HepG2 (cell line): ENCODE data around the gene AP1AR. TPM values are rescaled to one million over a fixed set of nuclear protein-coding genes. Genes with fewer than 3 reads are reported as not detected.

Experiments
- CHD4 ChIP-seq: fragments of 200-600 bp; sonication (generic); IDR thresholded peaks from 2 replicates; pipeline ENCODE4 v1.7.0; 2017; ENCODE audit warnings: mild to moderate bottlenecking, low read length, borderline replicate concordance
- FOXA1 ChIP-seq, 2 experiments: fragments of 450-650 bp in 1 of 2; sonication (generic) in 1 of 2; formaldehyde crosslinking in 1 of 2; IDR thresholded peaks; 2 replicates each; pipeline versions ENCODE4 v1.4.0 to v1.6.1; 2016 to 2020; ENCODE audit warnings: missing genetic modification reagents in 1 of 2
- HMGA1 ChIP-seq: sonication (generic); formaldehyde crosslinking; conservative IDR thresholded peaks from 2 replicates; pipeline ENCODE4 v1.4.0; 2020; ENCODE audit warnings: missing genetic modification reagents
- RFXAP ChIP-seq: sonication (generic); formaldehyde crosslinking; IDR thresholded peaks from 2 replicates; pipeline ENCODE4 v1.4.0; 2020; ENCODE audit warnings: missing genetic modification reagents, borderline replicate concordance
- WIZ ChIP-seq: sonication (generic); formaldehyde crosslinking; IDR thresholded peaks from 2 replicates; pipeline ENCODE4 v1.5.1; 2020; ENCODE audit warnings: mild to moderate bottlenecking, missing genetic modification reagents
- ZFP82 ChIP-seq: sonication (generic); formaldehyde crosslinking; IDR thresholded peaks from 2 replicates; pipeline ENCODE4 v1.5.1; 2020; ENCODE audit warnings: mild to moderate bottlenecking, missing genetic modification reagents, borderline replicate concordance
- ZNF468 ChIP-seq: sonication (generic); formaldehyde crosslinking; IDR thresholded peaks from 2 replicates; pipeline ENCODE4 v1.8.0; 2022; ENCODE audit warnings: mild to moderate bottlenecking, moderate library complexity, missing genetic modification reagents
- polyA plus RNA-seq, 8 experiments: library from polyadenylated mRNA; depleted of rRNA in 3 of 8; stranded (reverse) in 7 of 8; unstranded in 1 of 8; fragments of >200 nt; fragmentation: Illumina TruSeq in 4 of 8; extraction: Trizol in 4 of 8; gene quantifications; 2 replicates each; pipeline versions ENCODE4 v1.2.1 to v1.2.3, GENCODE V29; 2011 to 2016; ENCODE audit warnings: low read depth in 4 of 8, missing spikeins in 1 of 8, mixed read lengths in 1 of 8; ENCODE audit not compliant: insufficient read depth in 1 of 8
- total RNA-seq, 5 experiments: library from RNA; depleted of rRNA; stranded (reverse); fragments of >200 nt; fragmentation: Illumina TruSeq; extraction: Trizol; gene quantifications; 2 replicates each; pipeline ENCODE4 v1.2.3, GENCODE V29; 2016; ENCODE audit warnings: low read depth in 1 of 5
- TF ChIP-seq, protein P1 (sequence below): sonication (generic); formaldehyde crosslinking; IDR thresholded peaks from 2 replicates; pipeline ENCODE4 v1.9.0; 2021; ENCODE audit warnings: missing genetic modification reagents, borderline replicate concordance
- TF ChIP-seq, protein P2 (sequence below), 2 experiments: fragments of 450-650 bp in 1 of 2; sonication (generic) in 1 of 2; formaldehyde crosslinking in 1 of 2; IDR thresholded peaks; 2 replicates each; pipeline versions ENCODE4 v1.6.1 to v1.8.0; 2016 to 2022; ENCODE audit warnings: antibody characterized with exemption in 1 of 2, mild to moderate bottlenecking in 1 of 2, missing genetic modification reagents in 1 of 2
- TF ChIP-seq, protein P3 (sequence below): sonication (generic); formaldehyde crosslinking; IDR thresholded peaks from 2 replicates; pipeline ENCODE4 v1.4.0; 2020; ENCODE audit warnings: low read depth, missing genetic modification reagents
- TF ChIP-seq, protein P4 (sequence below): sonication (generic); formaldehyde crosslinking; IDR thresholded peaks from 2 replicates; pipeline ENCODE4 v1.4.0; 2020; ENCODE audit warnings: missing genetic modification reagents, borderline replicate concordance

Gene AP1AR
- total and polyA plus RNA-seq, 2 of the 13 experiments (the other 11 are each of a cell fraction or from before 2014, with no cell fraction given): 24.9 to 39.9 TPM

DNA sequence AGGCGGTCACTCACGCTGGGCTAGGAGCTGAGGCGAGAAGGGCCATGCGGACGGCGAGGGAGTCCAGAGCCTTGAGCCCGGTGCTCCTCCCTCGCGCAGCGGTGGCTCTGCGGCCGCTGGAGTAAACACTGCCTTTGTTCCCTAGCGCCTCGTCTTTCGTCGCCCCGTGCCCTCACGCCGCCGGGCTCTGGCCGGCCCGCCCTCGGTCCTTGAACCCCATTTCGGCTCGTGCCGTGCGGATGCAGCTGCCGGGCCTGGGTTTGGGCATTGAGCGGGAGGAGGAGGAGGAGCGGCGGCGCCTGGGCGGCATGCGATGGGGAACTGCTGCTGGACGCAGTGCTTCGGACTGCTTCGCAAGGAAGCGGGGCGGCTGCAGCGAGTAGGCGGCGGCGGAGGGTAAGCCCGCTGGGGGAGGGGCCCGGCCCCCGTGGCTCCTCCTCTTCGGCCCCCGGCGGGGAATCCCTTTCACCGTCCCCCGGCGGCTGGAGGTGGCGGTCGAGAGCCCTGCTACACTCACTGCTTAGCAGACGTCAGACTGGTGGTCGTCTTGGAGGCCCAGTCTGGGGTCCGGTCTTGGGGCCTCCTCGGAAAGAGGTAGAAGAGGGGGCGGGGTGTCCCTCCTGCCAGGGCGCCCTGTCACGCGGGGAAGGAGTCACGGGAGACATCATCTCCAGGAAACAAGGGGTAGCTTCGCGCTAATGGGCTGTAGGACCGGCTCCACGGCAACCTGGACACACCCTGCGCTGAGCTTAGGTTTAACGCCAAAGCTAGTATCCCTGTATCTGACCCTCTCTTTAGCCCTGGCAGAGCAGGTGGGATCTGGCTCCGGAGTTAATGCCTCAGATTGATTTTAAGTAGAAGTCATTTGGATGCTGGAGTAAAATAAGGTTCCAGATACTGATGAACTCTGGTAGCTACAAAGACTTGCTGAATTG is at the start of gene AP1AR (continued):
- TF ChIP-seq, protein P1, sequence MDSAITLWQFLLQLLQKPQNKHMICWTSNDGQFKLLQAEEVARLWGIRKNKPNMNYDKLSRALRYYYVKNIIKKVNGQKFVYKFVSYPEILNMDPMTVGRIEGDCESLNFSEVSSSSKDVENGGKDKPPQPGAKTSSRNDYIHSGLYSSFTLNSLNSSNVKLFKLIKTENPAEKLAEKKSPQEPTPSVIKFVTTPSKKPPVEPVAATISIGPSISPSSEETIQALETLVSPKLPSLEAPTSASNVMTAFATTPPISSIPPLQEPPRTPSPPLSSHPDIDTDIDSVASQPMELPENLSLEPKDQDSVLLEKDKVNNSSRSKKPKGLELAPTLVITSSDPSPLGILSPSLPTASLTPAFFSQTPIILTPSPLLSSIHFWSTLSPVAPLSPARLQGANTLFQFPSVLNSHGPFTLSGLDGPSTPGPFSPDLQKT (CRISPR knock-in tag): no peak
- TF ChIP-seq ZFP82 (CRISPR knock-in tag) (peak; percentile 73; the same call in 1 of the 2 replicates), FOXA1 (IDR thresholded peaks at IDR 0.05) (no peak), FOXA1 (CRISPR knock-in tag; IDR thresholded peaks at IDR 0.05) (peak; percentile 20), HMGA1 (CRISPR knock-in tag) (no peak), RFXAP (CRISPR knock-in tag) (peak; percentile 10; the same call in 1 of the 2 replicates), ZNF468 (CRISPR knock-in tag) (no peak; the same call in 1 of the 2 replicates), CHD4 (no peak), WIZ (CRISPR knock-in tag) (no peak)
- TF ChIP-seq, protein P2, sequence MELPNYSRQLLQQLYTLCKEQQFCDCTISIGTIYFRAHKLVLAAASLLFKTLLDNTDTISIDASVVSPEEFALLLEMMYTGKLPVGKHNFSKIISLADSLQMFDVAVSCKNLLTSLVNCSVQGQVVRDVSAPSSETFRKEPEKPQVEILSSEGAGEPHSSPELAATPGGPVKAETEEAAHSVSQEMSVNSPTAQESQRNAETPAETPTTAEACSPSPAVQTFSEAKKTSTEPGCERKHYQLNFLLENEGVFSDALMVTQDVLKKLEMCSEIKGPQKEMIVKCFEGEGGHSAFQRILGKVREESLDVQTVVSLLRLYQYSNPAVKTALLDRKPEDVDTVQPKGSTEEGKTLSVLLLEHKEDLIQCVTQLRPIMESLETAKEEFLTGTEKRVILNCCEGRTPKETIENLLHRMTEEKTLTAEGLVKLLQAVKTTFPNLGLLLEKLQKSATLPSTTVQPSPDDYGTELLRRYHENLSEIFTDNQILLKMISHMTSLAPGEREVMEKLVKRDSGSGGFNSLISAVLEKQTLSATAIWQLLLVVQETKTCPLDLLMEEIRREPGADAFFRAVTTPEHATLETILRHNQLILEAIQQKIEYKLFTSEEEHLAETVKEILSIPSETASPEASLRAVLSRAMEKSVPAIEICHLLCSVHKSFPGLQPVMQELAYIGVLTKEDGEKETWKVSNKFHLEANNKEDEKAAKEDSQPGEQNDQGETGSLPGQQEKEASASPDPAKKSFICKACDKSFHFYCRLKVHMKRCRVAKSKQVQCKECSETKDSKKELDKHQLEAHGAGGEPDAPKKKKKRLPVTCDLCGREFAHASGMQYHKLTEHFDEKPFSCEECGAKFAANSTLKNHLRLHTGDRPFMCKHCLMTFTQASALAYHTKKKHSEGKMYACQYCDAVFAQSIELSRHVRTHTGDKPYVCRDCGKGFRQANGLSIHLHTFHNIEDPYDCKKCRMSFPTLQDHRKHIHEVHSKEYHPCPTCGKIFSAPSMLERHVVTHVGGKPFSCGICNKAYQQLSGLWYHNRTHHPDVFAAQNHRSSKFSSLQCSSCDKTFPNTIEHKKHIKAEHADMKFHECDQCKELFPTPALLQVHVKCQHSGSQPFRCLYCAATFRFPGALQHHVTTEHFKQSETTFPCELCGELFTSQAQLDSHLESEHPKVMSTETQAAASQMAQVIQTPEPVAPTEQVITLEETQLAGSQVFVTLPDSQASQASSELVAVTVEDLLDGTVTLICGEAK (IDR thresholded peaks at IDR 0.05): no peak
- TF ChIP-seq, protein P2 (CRISPR knock-in tag; IDR thresholded peaks at IDR 0.05): peak; percentile 90
- TF ChIP-seq, protein P3, sequence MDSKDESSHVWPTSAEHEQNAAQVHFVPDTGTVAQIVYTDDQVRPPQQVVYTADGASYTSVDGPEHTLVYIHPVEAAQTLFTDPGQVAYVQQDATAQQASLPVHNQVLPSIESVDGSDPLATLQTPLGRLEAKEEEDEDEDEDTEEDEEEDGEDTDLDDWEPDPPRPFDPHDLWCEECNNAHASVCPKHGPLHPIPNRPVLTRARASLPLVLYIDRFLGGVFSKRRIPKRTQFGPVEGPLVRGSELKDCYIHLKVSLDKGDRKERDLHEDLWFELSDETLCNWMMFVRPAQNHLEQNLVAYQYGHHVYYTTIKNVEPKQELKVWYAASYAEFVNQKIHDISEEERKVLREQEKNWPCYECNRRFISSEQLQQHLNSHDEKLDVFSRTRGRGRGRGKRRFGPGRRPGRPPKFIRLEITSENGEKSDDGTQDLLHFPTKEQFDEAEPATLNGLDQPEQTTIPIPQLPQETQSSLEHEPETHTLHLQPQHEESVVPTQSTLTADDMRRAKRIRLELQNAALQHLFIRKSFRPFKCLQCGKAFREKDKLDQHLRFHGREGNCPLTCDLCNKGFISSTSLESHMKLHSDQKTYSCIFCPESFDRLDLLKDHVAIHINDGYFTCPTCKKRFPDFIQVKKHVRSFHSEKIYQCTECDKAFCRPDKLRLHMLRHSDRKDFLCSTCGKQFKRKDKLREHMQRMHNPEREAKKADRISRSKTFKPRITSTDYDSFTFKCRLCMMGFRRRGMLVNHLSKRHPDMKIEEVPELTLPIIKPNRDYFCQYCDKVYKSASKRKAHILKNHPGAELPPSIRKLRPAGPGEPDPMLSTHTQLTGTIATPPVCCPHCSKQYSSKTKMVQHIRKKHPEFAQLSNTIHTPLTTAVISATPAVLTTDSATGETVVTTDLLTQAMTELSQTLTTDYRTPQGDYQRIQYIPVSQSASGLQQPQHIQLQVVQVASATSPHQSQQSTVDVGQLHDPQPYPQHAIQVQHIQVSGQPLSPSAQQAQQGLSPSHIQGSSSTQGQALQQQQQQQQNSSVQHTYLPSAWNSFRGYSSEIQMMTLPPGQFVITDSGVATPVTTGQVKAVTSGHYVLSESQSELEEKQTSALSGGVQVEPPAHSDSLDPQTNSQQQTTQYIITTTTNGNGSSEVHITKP (CRISPR knock-in tag): no peak
- TF ChIP-seq, protein P4, sequence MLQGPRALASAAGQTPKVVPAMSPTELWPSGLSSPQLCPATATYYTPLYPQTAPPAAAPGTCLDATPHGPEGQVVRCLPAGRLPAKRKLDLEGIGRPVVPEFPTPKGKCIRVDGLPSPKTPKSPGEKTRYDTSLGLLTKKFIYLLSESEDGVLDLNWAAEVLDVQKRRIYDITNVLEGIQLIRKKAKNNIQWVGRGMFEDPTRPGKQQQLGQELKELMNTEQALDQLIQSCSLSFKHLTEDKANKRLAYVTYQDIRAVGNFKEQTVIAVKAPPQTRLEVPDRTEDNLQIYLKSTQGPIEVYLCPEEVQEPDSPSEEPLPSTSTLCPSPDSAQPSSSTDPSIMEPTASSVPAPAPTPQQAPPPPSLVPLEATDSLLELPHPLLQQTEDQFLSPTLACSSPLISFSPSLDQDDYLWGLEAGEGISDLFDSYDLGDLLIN (CRISPR knock-in tag): no peak
